KMS-11 (cell line): ENCODE measurements around the gene SYNDIG1.

Source experiments
- H2AFZ ChIP-seq: fragments of 200-600 bp; sonication (generic); 2 replicates; pipeline ENCODE4 v1.6.1; 2016; ENCODE audit warnings: antibody characterized with exemption, mixed run types, low read depth
- H3K27ac ChIP-seq: fragments of 200-600 bp; sonication (generic); 2 replicates; pipeline ENCODE4 v1.6.1; 2016; ENCODE audit warnings: mild to moderate bottlenecking, mixed run types
- H3K27me3 ChIP-seq: fragments of 200-600 bp; sonication (generic); 2 replicates; pipeline ENCODE4 v1.6.1; 2017; ENCODE audit warnings: mild to moderate bottlenecking, low read depth, mixed run types, moderate library complexity; ENCODE audit not compliant: insufficient read depth
- H3K36me3 ChIP-seq: fragments of 200-600 bp; sonication (generic); 2 replicates; pipeline ENCODE4 v1.6.1; 2017; ENCODE audit warnings: mild to moderate bottlenecking, mixed run types; ENCODE audit not compliant: insufficient read depth
- H3K4me1 ChIP-seq: fragments of 200-600 bp; sonication (generic); 2 replicates; pipeline ENCODE4 v1.6.1; 2016; ENCODE audit warnings: mild to moderate bottlenecking, low read depth, mixed run types; ENCODE audit not compliant: poor library complexity, severe bottlenecking
- H3K4me2 ChIP-seq: fragments of 200-600 bp; sonication (generic); 2 replicates; pipeline ENCODE4 v1.7.0; 2016; ENCODE audit warnings: mild to moderate bottlenecking, mixed run types
- H3K4me3 ChIP-seq: fragments of 200-600 bp; sonication (generic); IDR thresholded peaks from 2 replicates; pipeline ENCODE4 v1.6.1; 2017; ENCODE audit warnings: low read depth, low read length, mixed read lengths; ENCODE audit not compliant: insufficient read depth
- H3K79me2 ChIP-seq: fragments of 200-600 bp; sonication (generic); 2 replicates; pipeline ENCODE4 v1.6.1; 2016; ENCODE audit warnings: low read depth, mixed run types; ENCODE audit not compliant: insufficient read depth
- H3K9ac ChIP-seq: fragments of 200-600 bp; sonication (generic); 2 replicates; pipeline ENCODE4 v1.6.1; 2016; ENCODE audit warnings: mild to moderate bottlenecking, mixed run types
- H4K20me1 ChIP-seq: fragments of 200-600 bp; sonication (generic); 2 replicates; pipeline ENCODE4 v1.6.1; 2016; ENCODE audit warnings: mild to moderate bottlenecking, mixed run types; ENCODE audit not compliant: insufficient read depth
- TF ChIP-seq, protein P1 (sequence below): fragments of 200-600 bp; sonication (generic); conservative IDR thresholded peaks from 2 replicates; pipeline ENCODE4 v1.6.1; 2017; ENCODE audit warnings: low read depth, mild to moderate bottlenecking, antibody characterized with exemption, low read length, moderate library complexity, mixed read lengths

SYNDIG1 gene

DNA sequence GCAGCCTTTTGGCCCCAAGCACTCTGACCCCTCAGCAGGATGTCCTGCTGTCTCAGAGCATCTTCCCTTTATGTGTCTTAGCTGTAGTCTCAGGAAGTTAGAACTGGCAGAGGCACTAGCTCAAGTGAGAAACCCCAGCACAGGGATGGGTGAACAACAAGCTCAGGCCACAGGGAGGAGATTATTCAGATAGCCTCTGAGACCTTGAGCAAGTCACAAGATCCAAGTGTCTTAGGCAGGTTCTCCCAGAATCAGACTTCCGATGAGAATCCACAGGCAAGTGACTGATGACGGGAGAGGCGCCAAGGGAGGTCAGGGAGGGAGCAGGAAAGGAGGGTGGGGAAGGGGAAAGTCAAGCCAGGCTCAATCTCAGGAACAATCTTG is 13.0 kb upstream of the SYNDIG1 start:
- H3K9ac ChIP-seq, result no peak overlapping the region
- no peak overlapping the region for H3K4me3 ChIP-seq
- no peaks in the 10 kb centered on the region for H3K27me3 ChIP-seq
- H2AFZ ChIP-seq, result no peak overlapping the region
- no peaks in the 10 kb centered on the region for H4K20me1 ChIP-seq
- H3K4me2 ChIP-seq, result no peak overlapping the region
- TF ChIP-seq, protein P1, sequence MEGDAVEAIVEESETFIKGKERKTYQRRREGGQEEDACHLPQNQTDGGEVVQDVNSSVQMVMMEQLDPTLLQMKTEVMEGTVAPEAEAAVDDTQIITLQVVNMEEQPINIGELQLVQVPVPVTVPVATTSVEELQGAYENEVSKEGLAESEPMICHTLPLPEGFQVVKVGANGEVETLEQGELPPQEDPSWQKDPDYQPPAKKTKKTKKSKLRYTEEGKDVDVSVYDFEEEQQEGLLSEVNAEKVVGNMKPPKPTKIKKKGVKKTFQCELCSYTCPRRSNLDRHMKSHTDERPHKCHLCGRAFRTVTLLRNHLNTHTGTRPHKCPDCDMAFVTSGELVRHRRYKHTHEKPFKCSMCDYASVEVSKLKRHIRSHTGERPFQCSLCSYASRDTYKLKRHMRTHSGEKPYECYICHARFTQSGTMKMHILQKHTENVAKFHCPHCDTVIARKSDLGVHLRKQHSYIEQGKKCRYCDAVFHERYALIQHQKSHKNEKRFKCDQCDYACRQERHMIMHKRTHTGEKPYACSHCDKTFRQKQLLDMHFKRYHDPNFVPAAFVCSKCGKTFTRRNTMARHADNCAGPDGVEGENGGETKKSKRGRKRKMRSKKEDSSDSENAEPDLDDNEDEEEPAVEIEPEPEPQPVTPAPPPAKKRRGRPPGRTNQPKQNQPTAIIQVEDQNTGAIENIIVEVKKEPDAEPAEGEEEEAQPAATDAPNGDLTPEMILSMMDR, result no peak
- no peak overlapping the region for H3K27ac ChIP-seq
- no peaks in the 10 kb centered on the region for H3K79me2 ChIP-seq
- peaks cover 27% of the 10 kb centered on the region for H3K4me1 ChIP-seq
- H3K36me3 ChIP-seq, result no peaks in the 10 kb centered on the region

DNA sequence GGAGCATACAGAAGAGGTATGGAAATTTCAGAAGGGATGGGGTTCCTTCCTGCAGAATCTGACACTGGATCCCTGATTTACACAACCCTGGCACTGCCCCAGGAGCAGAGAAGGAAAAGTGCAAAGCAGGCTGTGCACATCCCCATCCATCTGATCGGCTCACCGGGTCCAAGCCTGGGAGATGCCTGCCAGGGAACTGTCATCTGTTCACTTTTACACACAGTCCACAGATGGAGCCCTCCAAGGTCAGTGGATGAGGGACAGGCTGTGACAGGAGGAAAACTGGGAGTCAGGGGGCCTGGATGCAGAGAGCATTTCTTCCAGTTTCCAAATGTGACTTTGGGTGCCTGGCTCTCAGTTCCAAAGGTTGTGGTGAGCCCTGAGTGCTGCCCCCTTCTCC is 11.0 kb upstream of the SYNDIG1 start:
- H3K4me2 ChIP-seq, result no peak overlapping the region
- peaks cover 48% of the 10 kb centered on the region for H3K4me1 ChIP-seq
- H3K36me3 ChIP-seq, result no peaks in the 10 kb centered on the region
- H3K4me3 ChIP-seq, result no peak overlapping the region
- no peaks in the 10 kb centered on the region for H4K20me1 ChIP-seq
- no peak overlapping the region for H3K27ac ChIP-seq
- H3K27me3 ChIP-seq, result no peaks in the 10 kb centered on the region
- H2AFZ ChIP-seq, result no peak overlapping the region
- H3K79me2 ChIP-seq, result no peaks in the 10 kb centered on the region
- TF ChIP-seq, protein P1, result no peak
- H3K9ac ChIP-seq, result no peak overlapping the region

DNA sequence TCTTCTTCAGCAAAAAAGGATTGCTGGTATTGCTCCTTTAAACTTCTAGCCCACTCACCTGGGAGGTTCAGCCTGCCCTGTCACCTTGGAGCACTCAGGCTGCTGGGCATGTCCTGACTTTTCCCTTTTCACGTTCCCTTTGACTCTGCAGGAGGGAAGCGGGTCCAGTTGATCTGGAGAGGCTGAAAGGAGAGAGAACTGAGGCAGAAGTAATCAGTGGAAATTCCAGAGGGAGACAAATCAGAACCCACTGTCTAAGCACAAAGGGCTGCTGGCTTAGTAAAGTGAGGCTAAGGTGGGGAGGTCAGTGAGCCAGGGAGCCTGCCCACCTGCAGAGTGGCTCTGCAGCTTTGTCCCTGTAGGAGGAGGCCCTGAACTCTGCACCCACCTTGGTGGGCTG is 9.7 kb upstream of the SYNDIG1 start:
- TF ChIP-seq, protein P1, result no peak
- no peaks in the 10 kb centered on the region for H4K20me1 ChIP-seq
- H3K4me3 ChIP-seq, result no peak overlapping the region
- H3K79me2 ChIP-seq, result no peaks in the 10 kb centered on the region
- no peak overlapping the region for H2AFZ ChIP-seq
- peaks cover 52% of the 10 kb centered on the region for H3K4me1 ChIP-seq
- H3K27ac ChIP-seq, result no peak overlapping the region; the same call in 1 of the 2 replicates
- no peak overlapping the region for H3K4me2 ChIP-seq
- H3K9ac ChIP-seq, result no peak overlapping the region
- no peaks in the 10 kb centered on the region for H3K27me3 ChIP-seq
- H3K36me3 ChIP-seq, result no peaks in the 10 kb centered on the region

DNA sequence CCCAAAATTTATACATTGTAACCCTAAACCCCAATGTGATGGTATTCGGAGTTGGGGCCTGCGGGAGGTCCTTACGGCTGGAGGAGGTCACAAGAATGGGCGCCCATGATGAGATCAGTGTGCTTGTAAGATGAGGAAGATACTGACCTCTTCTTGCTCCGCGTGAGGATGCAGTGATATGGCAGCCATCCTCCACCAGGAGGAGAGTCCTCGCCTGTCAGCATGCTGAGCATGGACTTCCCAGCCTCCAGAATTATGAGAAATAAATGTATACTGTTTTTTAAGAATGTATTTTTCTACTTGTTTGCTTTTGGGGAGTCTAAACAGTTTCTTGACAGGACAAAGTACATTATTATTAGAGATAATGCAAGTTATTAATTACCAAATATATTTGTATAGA is 8.7 kb upstream of the SYNDIG1 start:
- Histone ChIP-seq H4K20me1 (no peaks in the 10 kb centered on the region), H3K79me2 (no peaks in the 10 kb centered on the region), H3K27ac (peak overlapping the region; percentile 97), H3K9ac (no peak overlapping the region), H3K4me1 (peaks cover 61% of the 10 kb centered on the region), H3K4me2 (peak overlapping the region; percentile 71), H3K27me3 (no peaks in the 10 kb centered on the region), H3K36me3 (no peaks in the 10 kb centered on the region), H2AFZ (no peak overlapping the region), H3K4me3 (no peak overlapping the region)
- TF ChIP-seq, protein P1, result no peak
